ENCODE measurements around the gene DUS1L. TPM values are rescaled to one million over a fixed set of nuclear protein-coding genes. Genes with fewer than 3 reads are reported as not detected.

The DUS1L gene
- total RNA-seq, 1 experiment from 2014 or later: 182 TPM

DNA sequence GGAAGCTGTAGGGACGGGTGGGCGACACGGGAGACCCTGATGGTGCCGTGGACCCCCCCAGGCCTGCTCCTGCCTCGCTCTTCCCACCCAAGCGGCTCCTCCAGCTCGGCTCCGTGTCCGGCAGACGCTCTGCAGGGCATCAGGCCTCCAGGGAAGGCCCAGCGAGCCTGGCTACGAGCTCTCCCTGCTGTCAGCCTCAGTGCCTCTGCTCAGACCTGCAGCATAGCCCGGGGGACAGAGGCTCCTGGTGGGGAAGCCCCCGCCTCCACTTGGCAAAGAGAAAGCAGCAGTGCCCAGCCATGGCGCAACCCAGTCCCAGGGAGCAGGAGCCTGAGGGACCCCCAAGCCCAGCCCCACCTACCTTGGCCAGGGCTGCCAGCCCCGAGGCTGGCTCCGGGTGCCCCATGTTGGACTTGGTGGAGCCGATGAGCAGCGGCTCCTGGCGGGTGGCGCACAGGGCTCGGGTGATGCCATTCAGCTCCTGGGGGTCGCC is 26.5 kb upstream of the DUS1L start:
- in situ Hi-C loops (cut with HindIII; ENCODE audit: low pct_unique_long_range_greater_than_20kb, low sequenced_read_pairs): no loop called here
- DNase-seq (ENCODE audit: low read depth, low spot score): no peak

DNA sequence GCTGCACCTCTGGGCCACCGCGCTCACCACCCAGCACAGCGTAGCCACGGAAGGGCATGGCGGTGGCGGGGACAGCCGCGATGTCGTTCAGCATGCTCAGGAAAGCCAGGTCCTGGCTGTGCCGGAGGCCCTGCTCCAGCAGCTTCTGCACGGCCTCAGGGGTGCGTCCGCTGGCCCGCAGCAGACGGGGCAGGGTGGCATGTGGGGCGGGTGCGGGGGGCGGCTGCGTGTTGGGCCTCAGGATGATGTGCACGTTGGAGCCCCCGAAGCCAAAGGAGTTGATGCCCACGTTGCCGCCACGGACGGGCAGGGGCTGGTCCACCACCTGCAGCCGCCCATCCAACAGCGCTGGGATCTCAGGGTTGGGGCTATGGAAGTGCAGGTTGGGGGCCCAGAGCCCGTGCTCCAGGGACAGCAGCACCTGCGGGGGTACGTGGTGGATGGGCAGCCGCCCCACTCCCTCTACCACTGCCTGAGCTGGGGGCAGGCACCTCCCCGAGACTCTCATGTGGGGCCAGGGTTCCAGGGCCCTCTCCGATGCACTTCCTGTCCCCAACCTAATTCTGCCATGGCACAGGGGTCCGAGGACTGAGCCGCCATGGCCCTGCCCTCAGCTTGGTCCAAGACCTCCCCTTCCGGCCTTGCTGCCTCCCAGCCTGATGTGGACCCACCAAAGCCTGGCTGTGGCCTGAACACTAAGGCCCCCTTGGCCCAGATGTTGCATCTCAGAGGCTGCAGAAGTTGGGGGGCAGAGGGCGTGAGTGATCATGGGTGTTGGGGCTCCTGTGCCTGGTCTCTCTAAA is 25.9 kb upstream of the DUS1L start:
- DNase-seq (ENCODE audit: low read depth, low spot score): no peak
- in situ Hi-C loops (cut with HindIII; ENCODE audit: low pct_unique_long_range_greater_than_20kb, low sequenced_read_pairs): no loop called here

DNA sequence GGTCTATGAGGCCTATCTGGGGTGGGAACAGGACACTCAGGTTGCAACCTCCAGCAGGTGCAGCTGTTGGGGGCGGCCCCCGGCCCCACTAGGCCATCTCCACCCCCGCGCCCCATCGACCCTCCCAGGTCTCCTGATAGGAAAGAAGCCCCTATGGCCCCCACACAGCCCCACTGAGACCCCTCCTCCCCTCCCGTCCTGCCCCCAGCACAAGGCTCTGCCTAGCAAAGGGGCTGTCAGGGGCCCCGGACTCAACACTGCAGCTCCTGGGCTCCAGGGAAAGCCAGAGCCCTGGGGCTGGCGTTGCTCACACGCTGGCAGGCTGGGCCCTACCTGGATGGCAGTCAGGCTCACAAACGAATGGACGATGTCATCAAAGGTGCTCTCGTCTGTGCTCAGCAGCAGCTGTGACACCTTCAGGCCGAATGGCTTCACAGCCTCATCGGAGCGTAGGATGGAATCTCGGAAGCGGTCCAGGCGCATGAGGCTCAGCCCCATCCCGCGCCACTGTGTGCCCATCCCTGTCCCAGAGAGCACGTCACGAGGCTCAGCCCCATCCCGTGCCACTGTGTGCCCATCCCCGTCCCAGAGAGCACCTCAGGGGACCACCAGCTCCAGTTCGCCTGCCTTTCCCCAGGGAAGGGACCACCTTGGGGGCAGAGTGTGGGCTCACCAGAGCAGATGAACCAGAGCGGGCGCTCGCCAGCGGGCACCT is 25.1 kb upstream of the DUS1L start:
- no peak for DNase-seq (ENCODE audit: low read depth, low spot score)
- in situ Hi-C loops (cut with HindIII; ENCODE audit: low pct_unique_long_range_greater_than_20kb, low sequenced_read_pairs): no loop called here

DNA sequence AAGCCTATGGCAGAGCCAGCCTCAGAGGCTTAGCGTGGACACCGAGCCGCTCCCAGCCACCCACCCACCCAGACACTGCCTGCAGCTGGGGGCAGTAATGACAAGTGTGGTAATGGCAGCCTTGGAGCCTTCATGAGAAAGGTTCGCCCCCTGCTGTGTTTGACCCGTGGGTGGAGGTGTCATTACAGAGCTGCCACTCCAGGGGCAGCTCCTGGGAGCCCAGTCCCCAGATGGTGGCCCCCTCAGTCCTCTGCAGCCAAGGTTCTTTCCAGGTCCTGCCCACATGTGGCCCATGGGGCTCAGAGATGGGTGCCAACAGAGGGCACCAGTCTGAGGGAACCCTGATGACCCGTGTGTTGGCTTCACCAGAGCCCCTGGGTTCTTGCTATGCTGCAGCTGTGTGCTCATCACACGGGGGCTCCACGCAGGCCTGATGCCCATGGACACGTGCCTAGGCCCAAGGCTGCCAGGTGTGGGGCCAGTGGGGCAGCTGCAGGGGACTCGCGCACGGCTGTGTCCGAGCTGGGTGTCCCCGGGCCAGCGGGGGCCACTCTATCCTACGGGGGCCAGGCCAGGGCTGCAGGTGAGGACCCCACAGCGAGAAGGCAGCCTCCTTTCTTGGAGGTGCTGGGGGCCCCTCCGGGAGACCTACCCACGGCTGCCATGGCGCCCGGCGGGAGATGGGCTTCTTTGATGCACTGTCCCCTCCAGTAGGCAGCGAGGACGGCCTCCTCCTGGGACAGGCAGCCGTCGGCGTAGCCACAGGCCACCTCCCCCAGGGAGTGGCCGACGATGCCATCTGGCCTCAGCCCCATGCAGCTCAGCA is 24.3 kb upstream of the DUS1L start:
- no peak for DNase-seq (ENCODE audit: low read depth, low spot score)
- in situ Hi-C loops (cut with HindIII; ENCODE audit: low pct_unique_long_range_greater_than_20kb, low sequenced_read_pairs): no loop called here

DNA sequence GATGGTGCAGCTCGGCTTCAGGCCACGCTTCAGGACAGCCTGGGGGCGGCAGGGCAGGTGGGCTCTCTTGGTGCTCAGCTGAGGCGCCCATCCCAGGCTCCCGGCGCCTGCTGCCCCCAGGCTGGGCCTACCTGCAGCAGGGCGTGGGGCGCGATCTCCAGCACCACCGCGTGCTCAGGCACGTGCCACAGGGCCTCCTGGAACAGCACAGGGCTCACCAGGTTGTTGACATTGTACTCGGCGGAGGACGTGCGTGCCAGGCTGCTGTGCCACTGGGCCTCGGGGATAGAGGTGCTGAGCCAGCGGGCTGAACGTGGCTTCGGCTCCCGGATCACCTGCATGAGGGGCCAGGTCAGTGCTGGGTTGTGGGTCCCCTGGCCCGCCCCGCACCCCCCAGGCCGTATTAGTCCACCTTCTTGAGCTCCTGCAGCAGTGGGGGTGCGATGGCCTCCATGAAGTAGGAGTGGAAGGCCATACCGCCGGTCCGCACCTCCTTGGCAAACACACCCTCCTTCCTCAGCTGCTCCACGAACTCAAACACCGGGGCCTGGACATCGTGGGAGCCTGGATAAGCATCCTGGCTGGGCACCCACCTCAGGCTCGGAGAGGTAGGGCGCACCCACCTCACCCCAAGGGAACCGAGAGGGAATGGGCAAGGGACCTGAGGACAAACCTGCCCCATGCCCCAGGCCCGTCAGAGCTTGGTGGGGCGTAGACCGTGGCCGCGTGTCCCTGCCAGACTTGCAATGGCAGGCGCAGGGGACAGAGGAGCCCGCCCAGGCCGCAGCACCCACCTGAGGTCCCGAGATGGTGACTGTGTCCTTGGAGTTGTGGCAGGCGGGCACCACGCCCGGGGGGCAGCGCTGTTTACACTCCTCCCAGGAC is 23.5 kb upstream of the DUS1L start:
- DNase-seq (ENCODE audit: low read depth, low spot score): no peak
- in situ Hi-C loops (cut with HindIII; ENCODE audit: low pct_unique_long_range_greater_than_20kb, low sequenced_read_pairs): no loop called here

DNA sequence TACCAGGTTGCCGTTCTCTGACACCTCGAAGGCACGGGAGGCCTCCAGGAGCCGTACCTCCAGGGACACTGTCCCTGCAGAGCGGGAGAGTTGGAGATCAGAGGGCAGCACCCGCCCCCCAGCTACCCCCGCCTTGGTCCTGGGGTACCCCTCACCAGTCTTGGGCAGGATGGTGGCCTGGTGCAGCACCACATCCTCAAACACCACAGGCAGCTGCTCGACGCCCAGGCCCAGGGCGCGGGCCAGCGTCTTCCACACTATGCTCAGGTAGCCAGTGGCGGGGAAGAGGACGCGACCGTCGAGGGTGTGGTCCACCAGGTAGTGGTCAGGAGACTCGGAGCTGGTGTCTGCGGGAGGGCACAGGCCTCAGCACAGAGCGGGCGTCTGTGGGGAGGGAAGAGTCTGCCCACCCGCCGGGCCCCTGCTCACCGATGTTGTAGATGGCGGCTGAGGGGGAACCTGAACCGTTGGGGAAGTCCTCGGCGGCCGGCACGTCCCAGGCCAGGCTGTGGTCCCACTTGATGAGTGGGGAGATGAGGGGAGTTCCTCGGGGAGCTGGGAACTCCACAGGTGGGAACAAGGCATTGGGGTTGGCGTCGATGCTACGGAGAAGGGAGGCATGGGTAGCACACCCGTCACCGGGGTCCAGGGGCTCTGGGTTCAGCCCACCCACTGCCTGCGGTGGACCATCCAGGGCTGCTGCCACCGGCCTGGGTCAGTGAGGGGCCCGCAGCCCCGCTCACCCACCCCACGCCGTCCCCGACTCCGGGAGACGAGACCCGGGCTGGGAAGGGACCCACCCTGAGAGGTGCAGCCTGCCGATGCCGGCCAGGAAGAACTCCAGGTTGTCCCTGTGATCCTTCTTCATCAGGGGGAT is 22.6 kb upstream of the DUS1L start:
- in situ Hi-C loops (cut with HindIII; ENCODE audit: low pct_unique_long_range_greater_than_20kb, low sequenced_read_pairs): no loop called here

DNA sequence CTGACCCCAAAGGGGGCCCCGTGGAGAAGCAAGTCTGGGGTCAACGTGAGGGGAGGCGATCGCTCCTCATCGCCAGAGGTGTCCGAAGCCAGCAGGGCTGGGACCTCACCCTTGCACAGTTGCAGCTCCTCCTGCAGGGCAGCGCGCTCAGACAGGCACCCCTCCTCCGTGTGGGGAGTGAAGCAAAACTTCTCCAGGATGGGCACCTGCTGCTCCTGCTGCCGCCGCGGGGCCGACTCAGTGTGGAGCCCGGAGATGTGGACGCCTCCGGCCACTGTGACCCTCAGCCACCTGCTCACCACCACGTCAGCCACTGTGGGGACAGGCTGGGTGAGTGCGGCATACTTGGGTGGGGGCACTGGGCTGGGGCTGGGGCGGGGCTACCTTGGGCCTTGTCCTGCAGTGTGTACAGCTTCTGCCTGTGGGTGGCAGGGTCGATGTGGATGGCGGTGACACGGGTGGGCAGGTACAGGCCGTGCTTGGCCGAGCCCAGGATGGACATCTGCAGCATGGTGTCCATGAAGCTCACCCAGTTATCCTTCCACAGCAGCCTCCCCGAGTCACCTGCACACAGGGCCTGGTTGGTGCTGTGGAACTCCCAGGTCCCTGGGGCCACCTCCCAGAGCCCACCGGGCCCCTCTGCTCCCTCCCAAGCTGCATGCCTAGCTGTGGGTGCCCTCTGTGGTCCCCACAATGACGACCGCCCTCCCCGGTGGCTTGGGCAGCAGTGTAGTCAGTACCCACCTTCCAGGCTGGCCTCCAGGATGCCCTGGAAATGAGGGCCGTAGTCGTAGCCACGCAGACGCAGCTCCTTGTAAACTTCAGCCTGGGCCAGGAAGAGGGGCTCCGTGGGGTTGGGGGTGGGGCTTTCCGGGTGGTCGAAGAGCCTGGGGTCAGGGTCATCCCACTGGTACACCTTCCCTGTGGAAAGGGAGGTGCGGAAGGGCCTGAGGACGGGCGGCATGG is 21.6 kb upstream of the DUS1L start:
- no peak for DNase-seq (ENCODE audit: low read depth, low spot score)
- in situ Hi-C loops (cut with HindIII; ENCODE audit: low pct_unique_long_range_greater_than_20kb, low sequenced_read_pairs): no loop called here

More for the DNA sequence above, 22.6 kb upstream of the DUS1L start:
- no peak for DNase-seq (ENCODE audit: low read depth, low spot score)

DNA sequence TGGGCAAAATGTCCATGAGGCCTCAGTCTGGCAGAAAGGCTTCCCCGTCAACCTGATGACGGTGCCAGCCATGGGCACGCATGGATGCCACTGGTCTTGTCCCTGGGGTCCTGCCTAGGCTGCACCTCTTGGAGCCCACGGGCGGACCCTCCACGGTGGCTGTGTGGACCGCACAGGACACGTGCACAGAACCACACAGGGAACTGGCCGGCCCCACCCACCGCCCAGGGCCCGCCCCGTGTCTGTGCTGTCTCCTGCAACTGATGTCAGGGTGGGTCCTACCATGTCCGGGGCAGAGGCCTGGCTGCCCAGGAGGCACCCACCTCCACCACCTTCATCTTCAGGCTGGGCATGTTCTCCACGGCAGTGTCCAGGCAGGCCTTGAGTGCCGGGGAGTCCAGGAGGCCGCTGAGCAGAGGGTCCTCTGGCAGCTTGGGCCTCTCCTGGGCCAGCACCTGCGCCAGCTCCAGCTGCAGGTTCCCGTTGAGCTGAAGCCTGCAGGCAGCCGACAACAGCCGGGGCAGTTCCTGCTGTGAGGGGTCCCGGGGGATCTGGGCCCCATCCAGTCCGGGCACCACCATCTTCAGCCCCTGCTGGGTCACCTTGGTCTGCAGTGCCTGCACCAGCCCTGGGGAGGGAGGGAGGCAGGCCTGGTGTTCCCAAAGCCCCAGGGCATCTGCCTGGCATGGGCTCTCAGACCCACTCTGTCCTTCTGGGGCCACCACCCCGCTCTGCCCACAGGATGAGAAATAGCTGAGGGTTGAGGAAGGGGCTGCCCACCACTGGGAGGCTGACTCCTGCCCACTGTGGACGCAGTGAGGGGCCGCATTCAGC is 20.5 kb upstream of the DUS1L start:
- no peak for DNase-seq (ENCODE audit: low read depth, low spot score)
- in situ Hi-C loops (cut with HindIII; ENCODE audit: low pct_unique_long_range_greater_than_20kb, low sequenced_read_pairs): no loop called here

DNA sequence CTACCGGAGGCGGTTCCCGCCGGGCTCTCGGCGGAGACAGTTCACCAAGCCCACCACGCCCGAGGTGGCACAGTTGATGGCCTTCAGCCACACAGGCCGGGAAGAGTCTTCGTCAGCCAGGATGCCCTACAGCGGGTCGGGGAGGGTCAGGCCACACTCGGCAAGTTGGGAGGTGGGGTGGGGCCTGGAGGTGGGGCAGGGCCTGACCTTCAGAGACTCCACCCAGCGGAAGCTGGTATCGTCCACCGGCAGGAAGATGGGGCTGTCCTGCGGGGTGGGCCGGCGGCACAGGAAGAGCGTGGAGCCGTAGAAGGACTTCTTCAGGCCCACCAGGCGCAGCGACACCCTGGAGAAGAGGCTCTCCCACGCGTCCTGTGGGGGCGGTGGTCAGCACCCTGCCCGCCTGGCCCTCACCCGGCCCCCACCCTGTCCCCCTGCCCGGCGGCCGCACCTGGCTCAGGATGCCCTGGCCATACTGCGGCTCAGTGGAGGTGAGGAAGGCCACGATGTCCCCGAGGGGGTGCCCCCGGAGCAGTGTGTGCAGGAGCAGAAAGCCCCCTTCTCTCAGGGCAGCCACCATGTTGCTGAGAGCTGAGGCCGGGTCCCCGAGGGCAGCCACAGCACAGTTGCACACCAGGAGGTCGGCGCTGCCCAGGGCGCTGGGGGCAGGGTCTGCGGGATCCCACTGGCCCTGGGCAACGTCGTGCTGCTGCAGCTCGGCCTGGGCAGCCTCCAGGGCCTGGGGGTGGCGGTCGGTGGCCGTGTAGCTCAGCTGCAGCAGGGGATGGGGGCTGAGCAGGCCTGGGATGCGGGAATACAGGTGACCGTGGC is 19.6 kb upstream of the DUS1L start:
- in situ Hi-C loops (cut with HindIII; ENCODE audit: low pct_unique_long_range_greater_than_20kb, low sequenced_read_pairs): no loop called here
- no peak for DNase-seq (ENCODE audit: low read depth, low spot score)

DNA sequence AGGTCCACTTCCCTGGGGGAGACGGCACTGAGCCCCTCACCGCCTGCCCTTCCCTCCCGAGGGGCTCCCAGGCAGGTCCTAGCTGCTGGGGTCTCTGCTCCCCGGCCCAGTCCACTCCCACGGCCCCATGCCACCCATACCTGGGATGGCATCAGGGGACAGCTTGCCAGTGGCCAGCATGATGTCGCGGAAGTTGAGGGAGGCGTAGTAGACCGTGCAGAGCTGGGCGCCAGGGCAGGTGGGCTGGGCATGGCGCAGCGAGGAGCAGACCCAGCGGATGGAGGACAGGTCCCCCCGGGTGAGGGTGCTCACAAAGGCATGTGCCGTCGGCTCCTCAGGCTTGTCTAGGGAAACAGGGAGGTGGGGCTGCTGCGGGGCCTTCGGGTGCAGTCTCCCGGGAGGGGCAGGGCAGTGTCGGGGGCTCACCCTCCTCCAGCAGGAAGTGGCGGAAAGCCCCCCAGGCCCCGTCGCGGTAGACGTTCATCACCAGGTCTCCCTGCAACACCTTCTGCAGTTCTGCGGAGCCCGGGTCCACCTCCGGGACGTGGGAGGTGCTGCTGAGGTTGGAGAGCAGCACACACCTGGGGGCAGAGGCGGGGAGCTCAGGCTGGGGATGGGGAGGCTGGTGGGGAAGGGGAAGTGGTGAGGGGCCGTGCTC is 18.9 kb upstream of the DUS1L start:
- no peak for DNase-seq (ENCODE audit: low read depth, low spot score)
- in situ Hi-C loops (cut with HindIII; ENCODE audit: low pct_unique_long_range_greater_than_20kb, low sequenced_read_pairs): no loop called here

DNA sequence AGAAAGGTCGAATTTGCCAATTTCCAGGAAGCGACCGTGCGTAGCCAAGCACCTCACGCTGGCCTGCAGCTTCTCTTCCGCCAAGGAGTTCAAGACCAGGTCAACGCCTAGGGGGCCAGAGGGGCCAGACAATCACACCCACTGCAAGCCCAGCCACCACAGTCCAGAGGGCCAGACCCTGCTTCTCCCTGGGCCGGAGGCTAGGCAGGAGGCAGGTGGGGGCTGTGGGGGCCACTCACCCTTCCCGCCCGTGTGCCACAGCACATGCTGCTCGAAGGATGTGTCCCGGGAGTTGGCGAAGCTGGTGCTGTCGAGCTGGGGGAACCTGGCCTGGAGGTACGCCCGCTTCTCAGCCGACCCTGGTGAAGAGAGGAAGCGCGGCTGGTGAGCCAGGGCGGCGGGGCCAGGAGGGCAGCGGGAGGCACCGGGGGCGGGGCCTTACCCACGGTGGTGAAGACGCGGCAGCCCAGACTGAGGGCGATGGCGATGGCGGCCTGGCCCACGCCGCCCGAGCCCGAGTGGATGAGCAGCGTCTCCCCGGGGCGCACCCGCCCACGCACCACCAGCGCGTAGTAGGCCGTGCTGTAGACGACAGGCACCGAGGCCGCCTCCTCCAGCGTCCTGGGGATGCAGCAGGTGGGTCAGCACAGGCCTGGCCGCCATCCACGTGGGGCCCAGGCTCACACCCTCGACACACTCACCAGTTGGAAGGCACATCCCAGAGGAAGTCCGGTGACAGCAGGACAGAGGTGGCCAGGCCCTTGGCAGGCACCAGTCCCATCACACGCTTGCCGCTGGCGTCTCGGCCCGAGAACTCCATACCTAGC is 18.1 kb upstream of the DUS1L start:
- in situ Hi-C loops (cut with HindIII; ENCODE audit: low pct_unique_long_range_greater_than_20kb, low sequenced_read_pairs): no loop called here
- DNase-seq (ENCODE audit: low read depth, low spot score): no peak

DNA sequence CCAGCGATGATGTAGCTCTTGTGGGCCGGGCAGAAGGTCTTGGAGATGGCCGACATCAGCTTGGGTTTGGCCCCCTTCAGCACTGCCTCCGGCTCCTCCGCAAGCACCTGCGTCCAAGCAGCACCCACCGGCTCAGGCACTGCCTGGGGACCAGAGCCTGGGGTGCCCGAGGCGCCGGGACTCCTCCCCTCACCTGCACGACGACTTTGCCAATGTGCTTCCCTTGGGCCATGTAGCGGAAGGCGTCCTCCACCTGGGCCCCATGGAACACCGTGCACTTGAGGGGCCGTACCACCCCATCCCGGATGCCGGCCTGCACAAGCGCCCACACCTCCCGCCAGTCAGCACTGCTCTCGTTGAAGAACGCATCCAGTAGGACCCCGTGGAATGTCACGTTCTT is 17.4 kb upstream of the DUS1L start:
- in situ Hi-C loops (cut with HindIII; ENCODE audit: low pct_unique_long_range_greater_than_20kb, low sequenced_read_pairs): no loop called here

DNA sequence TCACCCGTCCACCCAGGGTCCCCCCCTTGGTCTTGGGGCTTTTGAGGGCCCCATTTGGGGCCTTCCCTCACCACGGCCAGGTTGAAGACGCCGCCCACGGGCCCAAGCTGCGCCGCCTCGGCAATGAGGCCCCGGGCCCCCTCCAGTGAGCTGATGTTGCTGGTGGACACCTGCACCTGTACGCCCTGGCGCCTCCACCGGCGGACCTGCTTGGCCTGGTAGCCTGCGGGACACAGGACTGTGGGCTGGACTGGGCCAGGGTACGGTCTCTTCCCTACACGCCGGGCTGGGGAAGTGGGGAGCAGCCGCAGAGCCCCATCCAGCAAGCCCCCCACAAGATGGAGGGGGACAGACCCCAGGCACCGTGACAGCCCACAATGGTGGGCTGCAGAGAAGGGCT is 16.9 kb upstream of the DUS1L start:
- in situ Hi-C loops (cut with HindIII; ENCODE audit: low pct_unique_long_range_greater_than_20kb, low sequenced_read_pairs): no loop called here
- no peak for DNase-seq (ENCODE audit: low read depth, low spot score)

More for the DNA sequence above, 17.4 kb upstream of the DUS1L start:
- DNase-seq (ENCODE audit: low read depth, low spot score): no peak

Data from SK-MEL-5 (cell line).